Suprapubic skin (tissue), 2 donors: ENCODE data around the gene LYSMD2.

Experiments used
- EP300 ChIP-seq: sonication (generic); formaldehyde crosslinking; IDR thresholded peaks from one replicate; pipeline ENCODE4 v1.6.1; 2017; ENCODE audit warnings: antibody characterized with exemption
- POLR2A ChIP-seq, 2 donors: fragments of 450-650 bp; IDR thresholded peaks; one replicate each; pipeline ENCODE4 v1.6.1; 2017; ENCODE audit warnings: antibody characterized with exemption in 2 of 2, mild to moderate bottlenecking in 2 of 2, moderate library complexity in 2 of 2

DNA sequence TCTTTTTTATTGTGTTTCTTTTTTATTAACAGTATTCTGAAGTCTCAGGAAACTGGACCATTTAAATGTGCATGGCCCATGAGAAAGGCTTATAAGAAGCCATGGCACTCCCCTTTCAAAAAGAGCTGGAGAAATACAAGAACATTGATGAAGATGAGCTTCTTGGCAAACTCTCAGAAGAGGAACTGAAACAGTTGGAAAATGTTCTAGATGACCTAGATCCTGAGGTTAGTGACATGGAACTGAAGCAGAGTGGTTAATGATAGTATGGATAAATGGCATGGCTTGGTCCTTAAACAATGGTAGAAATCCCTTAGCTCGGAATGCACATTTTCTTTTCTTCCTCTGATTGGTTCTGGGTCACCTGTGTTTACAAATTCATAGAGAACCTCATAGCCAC is 28.9 kb upstream of the LYSMD2 start:
- no peak for TF ChIP-seq POLR2A (IDR thresholded peaks at IDR 0.05)
- TF ChIP-seq EP300, result no peak
